Spleen (tissue), 11 donors: ENCODE measurements around the gene STKLD1. TPM values are rescaled to one million over a fixed set of nuclear protein-coding genes. Genes with fewer than 3 reads are reported as not detected.

Source experiments
- DNase-seq: peaks from one replicate; pipeline ENCODE4 v3.0.0-alpha.2; 2020
- H3K27ac ChIP-seq, 8 donors: fragments of 200-600 bp; sonication (generic) in 7 of 8; 1 replicate in 4 of 8; 2 replicates in 4 of 8; pipeline versions ENCODE4 v1.5.0 to v1.8.0; 2016 to 2021; ENCODE audit warnings: inconsistent platforms in 4 of 8, mild to moderate bottlenecking in 4 of 8, moderate library complexity in 1 of 8
- H3K27me3 ChIP-seq, 7 donors: fragments of 200-600 bp; sonication (generic) in 6 of 7; replicated peaks in 1 of 7; 1 replicate in 4 of 7; 2 replicates in 3 of 7; pipeline versions ENCODE4 v1.5.0 to v1.8.0; 2016 to 2021; ENCODE audit warnings: inconsistent platforms in 3 of 7, mild to moderate bottlenecking in 1 of 7
- H3K36me3 ChIP-seq, 6 donors: fragments of 200-600 bp; sonication (generic) in 5 of 6; 1 replicate in 4 of 6; 2 replicates in 2 of 6; pipeline versions ENCODE4 v1.5.0 to v1.8.0; 2016 to 2021; ENCODE audit warnings: inconsistent platforms in 2 of 6
- H3K4me1 ChIP-seq, 6 donors: fragments of 200-600 bp; sonication (generic) in 5 of 6; 1 replicate in 3 of 6; 2 replicates in 3 of 6; pipeline versions ENCODE4 v1.5.0 to v1.8.0; 2016 to 2021; ENCODE audit warnings: inconsistent platforms in 3 of 6
- H3K4me3 ChIP-seq, 8 donors: fragments of 200-600 bp; sonication (generic) in 7 of 8; 1 replicate in 4 of 8; 2 replicates in 4 of 8; pipeline versions ENCODE4 v1.5.0 to v1.8.0; 2016 to 2021; ENCODE audit warnings: inconsistent platforms in 4 of 8, mild to moderate bottlenecking in 4 of 8, moderate library complexity in 2 of 8
- H3K9me3 ChIP-seq, 8 donors: fragments of 200-600 bp; sonication (generic) in 7 of 8; 1 replicate in 4 of 8; 2 replicates in 4 of 8; pipeline versions ENCODE4 v1.5.0 to v1.8.0; 2016 to 2021; ENCODE audit warnings: inconsistent platforms in 4 of 8
- POLR2A ChIP-seq, 3 donors: fragments of 450-650 bp; IDR thresholded peaks; one replicate each; pipeline ENCODE4 v1.5.1; 2017; ENCODE audit warnings: antibody characterized with exemption in 3 of 3, mild to moderate bottlenecking in 1 of 3
- POLR2AphosphoS5 ChIP-seq, 3 donors: sonication (generic); formaldehyde crosslinking; IDR thresholded peaks; one replicate each; pipeline ENCODE4 v1.5.1; 2017; ENCODE audit warnings: antibody characterized with exemption in 3 of 3
- WGBS, 5 donors: extraction: QIAGEN DNeasy Blood & Tissue Kit in 3 of 5; methylation state at CpG; one replicate each; pipeline versions ENCODE4 v1.1.5 to v1.1.7; 2013 to 2018; 5-methylcytosine and 5-hydroxymethylcytosine counted together
- intact Hi-C: fragments of 100-400 bp; cut with DNase I; formaldehyde crosslinking; loops from one replicate; pipeline ENCODE4 v1.15.0; 2023; ENCODE audit warnings: low total_unique reads
- polyA plus RNA-seq, 3 donors: library from polyadenylated mRNA; stranded (reverse); fragments of 200-250 nt; gene quantifications; one replicate each; pipeline ENCODE4 v1.2.1, GENCODE V29; 2013
- total RNA-seq, 7 donors: library from RNA; depleted of rRNA in 3 of 7; stranded (reverse); fragments of >200 nt in 3 of 7; fragmentation: NEBNext Ultra II Directional in 4 of 7; extraction: Animal tissue kit (Norgen Biotek cat#: 25700) in 4 of 7; gene quantifications; one replicate each; pipeline versions ENCODE4 v1.1.0 to v1.2.1, GENCODE V29; 2016 to 2021
- TF ChIP-seq, protein P1 (sequence below), 11 experiments: fragments of 200-600 bp in 7 of 11; fragments of 450-650 bp in 4 of 11; sonication (generic) in 4 of 11; IDR thresholded peaks in 8 of 11; conservative IDR thresholded peaks in 3 of 11; 1 replicate in 7 of 11; 2 replicates in 4 of 11; pipeline versions ENCODE4 v1.4.0 to v1.8.0; 2016 to 2021; ENCODE audit warnings: antibody characterized with exemption in 11 of 11, inconsistent platforms in 4 of 11, mild to moderate bottlenecking in 1 of 11
- donor health status: healthy with polysubstance abuse.
- donor health status: DM: no; HTN: no; CAD: no; lungs with moderate emphysema.
- donor health status: DM: no; HTN: no; CAD: no.
- donor health status: Bipolar disorder and iron deficiency.
- donor health status: healthy.
- donor health status: DM: no; HTN: no; CAD: no.
- donor health status: DM: yes; HTN: yes; CAD: no.

The STKLD1 gene
- total and polyA plus RNA-seq, 10 donors = 0.29 to 1.5 (median 0.95) TPM; not detected in 2

GRCh38 chr9:133339641-133340040, 36.5 kb upstream of the STKLD1 start:
- WGBS, 5 donors = 72 to 83% (median 75%) methylated on average over 5 of the region's 5 CpGs
- no peak for TF ChIP-seq POLR2A (IDR thresholded peaks at IDR 0.05)
- TF ChIP-seq, protein P1, sequence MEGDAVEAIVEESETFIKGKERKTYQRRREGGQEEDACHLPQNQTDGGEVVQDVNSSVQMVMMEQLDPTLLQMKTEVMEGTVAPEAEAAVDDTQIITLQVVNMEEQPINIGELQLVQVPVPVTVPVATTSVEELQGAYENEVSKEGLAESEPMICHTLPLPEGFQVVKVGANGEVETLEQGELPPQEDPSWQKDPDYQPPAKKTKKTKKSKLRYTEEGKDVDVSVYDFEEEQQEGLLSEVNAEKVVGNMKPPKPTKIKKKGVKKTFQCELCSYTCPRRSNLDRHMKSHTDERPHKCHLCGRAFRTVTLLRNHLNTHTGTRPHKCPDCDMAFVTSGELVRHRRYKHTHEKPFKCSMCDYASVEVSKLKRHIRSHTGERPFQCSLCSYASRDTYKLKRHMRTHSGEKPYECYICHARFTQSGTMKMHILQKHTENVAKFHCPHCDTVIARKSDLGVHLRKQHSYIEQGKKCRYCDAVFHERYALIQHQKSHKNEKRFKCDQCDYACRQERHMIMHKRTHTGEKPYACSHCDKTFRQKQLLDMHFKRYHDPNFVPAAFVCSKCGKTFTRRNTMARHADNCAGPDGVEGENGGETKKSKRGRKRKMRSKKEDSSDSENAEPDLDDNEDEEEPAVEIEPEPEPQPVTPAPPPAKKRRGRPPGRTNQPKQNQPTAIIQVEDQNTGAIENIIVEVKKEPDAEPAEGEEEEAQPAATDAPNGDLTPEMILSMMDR (IDR thresholded peaks at IDR 0.05 in 8 of 11, conservative IDR thresholded peaks at IDR 0.05 in 3 of 11) = no peak
- no peak for TF ChIP-seq POLR2AphosphoS5 (IDR thresholded peaks at IDR 0.05)
- intact Hi-C loops = no loop called here
- peaks cover 26 to 85% (median 56%) of the 10 kb centered on the region in 6 donors for H3K4me1 ChIP-seq
- H3K4me3 ChIP-seq = peak overlapping the region in 1 of 8 donors; percentile 49
- DNase-seq = no peak
- H3K9me3 ChIP-seq = no peaks in the 10 kb centered on the region
- H3K27ac ChIP-seq = peak overlapping the region; percentile 64 to 86 (median 78)
- peaks cover 0 to 64% (median 43%) of the 10 kb centered on the region in 6 donors for H3K36me3 ChIP-seq
- H3K27me3 ChIP-seq = no peaks in the 10 kb centered on the region

DNA sequence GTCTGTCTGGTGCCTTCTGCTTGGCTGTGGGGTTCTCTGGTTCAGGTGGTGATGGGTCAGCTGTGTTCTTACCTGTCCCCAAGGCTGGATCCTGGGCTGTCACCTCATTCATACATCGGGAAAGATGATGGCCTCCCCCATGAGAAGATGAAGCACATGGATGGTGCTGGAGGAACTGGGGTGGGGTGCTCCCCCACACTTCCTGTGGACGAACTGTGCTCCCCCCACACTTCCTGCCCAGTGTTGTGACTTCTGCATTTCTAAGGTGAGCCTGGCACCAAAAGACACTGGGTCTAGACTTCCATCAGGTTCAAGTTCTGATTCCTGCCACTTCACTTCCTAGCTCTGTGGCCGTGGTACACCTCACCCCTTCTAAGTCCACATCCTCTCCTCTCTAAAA, 35.9 kb upstream of the STKLD1 start:
- H3K36me3 ChIP-seq = peaks cover 0 to 70% (median 49%) of the 10 kb centered on the region in 6 donors
- no peaks in the 10 kb centered on the region for H3K27me3 ChIP-seq
- peak overlapping the region; percentile 64 to 86 (median 78) for H3K27ac ChIP-seq
- intact Hi-C loops = no loop called here
- TF ChIP-seq POLR2A (IDR thresholded peaks at IDR 0.05) (no peak), POLR2AphosphoS5 (IDR thresholded peaks at IDR 0.05) (no peak)
- TF ChIP-seq, protein P1 (IDR thresholded peaks at IDR 0.05 in 8 of 11, conservative IDR thresholded peaks at IDR 0.05 in 3 of 11) = no peak
- peak; percentile 88 for DNase-seq
- no peaks in the 10 kb centered on the region for H3K9me3 ChIP-seq
- peaks cover 19 to 85% (median 53%) of the 10 kb centered on the region in 6 donors for H3K4me1 ChIP-seq
- peak overlapping the region in 1 of 8 donors; percentile 49 for H3K4me3 ChIP-seq
- 19 to 28% (median 20%) methylated on average over 2 to 3 of the region's 3 CpGs for WGBS, 5 donors

DNA sequence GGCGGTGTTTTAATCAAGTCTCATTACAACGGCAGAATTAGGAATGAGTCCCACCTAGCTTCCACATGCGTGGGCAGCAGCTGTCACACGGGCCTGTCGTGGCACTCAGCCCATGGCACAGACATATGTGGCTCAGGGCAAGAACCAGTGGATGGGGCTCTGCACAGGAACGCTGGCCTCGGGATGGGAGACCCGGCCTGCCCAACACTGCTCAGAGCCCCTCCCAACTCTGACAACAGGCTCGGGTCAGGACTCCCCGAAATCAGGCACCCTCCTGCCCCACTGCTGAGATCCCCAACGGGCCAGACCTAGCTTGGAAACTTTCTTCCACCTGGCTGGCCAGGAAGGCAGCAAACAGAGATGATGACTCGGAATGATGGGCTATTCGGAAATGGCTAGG, 35.2 kb upstream of the STKLD1 start:
- H3K4me1 ChIP-seq = peaks cover 20 to 86% (median 54%) of the 10 kb centered on the region in 6 donors
- H3K27me3 ChIP-seq = no peaks in the 10 kb centered on the region
- no peak for DNase-seq
- 78 to 86% (median 83%) methylated on average over 13 of the region's 13 CpGs for WGBS, 5 donors
- peak overlapping the region in 2 of 8 donors; percentile 23 to 49 for H3K4me3 ChIP-seq
- H3K36me3 ChIP-seq = peaks cover 0 to 76% (median 53%) of the 10 kb centered on the region in 6 donors
- H3K27ac ChIP-seq = peak overlapping the region; percentile 64 to 86 (median 78)
- TF ChIP-seq POLR2AphosphoS5 (IDR thresholded peaks at IDR 0.05) = no peak
- TF ChIP-seq, protein P1 (IDR thresholded peaks at IDR 0.05 in 8 of 11, conservative IDR thresholded peaks at IDR 0.05 in 3 of 11) = no peak
- no peak for TF ChIP-seq POLR2A (IDR thresholded peaks at IDR 0.05)
- intact Hi-C loops = no loop called here
- no peaks in the 10 kb centered on the region for H3K9me3 ChIP-seq

GRCh38 chr9:133341369-133342068, 34.6 kb upstream of the STKLD1 start:
- WGBS, 5 donors = 68 to 86% (median 78%) methylated on average over 14 to 15 of the region's 15 CpGs
- Histone ChIP-seq H3K36me3 (peaks cover 0 to 80% (median 55%) of the 10 kb centered on the region in 6 donors), H3K27ac (peak overlapping the region; percentile 19 to 86 (median 78)), H3K4me1 (peaks cover 25 to 89% (median 55%) of the 10 kb centered on the region in 6 donors), H3K4me3 (peak overlapping the region in 3 of 8 donors; percentile 10 to 49 (median 23)), H3K27me3 (no peaks in the 10 kb centered on the region), H3K9me3 (no peaks in the 10 kb centered on the region)
- TF ChIP-seq POLR2A (IDR thresholded peaks at IDR 0.05) (no peak), POLR2AphosphoS5 (IDR thresholded peaks at IDR 0.05) (peak in 2 of 3 donors; percentile 53 to 69)
- TF ChIP-seq, protein P1 (IDR thresholded peaks at IDR 0.05 in 8 of 11, conservative IDR thresholded peaks at IDR 0.05 in 3 of 11) = no peak
- intact Hi-C loops = no loop called here
- peak; percentile 92 for DNase-seq
